Neutrophil (primary cell): ENCODE data around the gene EEF1AKMT2.
A peak's percentile ranks its signal among the peaks of the same experiment; 100 is the strongest.

Experiments
- H3K27ac ChIP-seq: fragments of 200-600 bp; sonication (generic); 2 replicates; pipeline ENCODE4 v1.5.1; 2016; ENCODE audit warnings: mild to moderate bottlenecking, moderate library complexity
- H3K27me3 ChIP-seq: fragments of 200-600 bp; sonication (generic); 2 replicates; pipeline ENCODE4 v1.6.0; 2016; ENCODE audit warnings: mild to moderate bottlenecking
- H3K36me3 ChIP-seq: fragments of 200-600 bp; sonication (generic); 2 replicates; pipeline ENCODE4 v1.5.1; 2017
- H3K4me1 ChIP-seq, 2 experiments: fragments of 200-600 bp in 1 of 2; sonication (generic) in 1 of 2; 1 replicate in 1 of 2; 2 replicates in 1 of 2; pipeline versions ENCODE4 v1.5.1 to v1.6.1; 2013 to 2016; ENCODE audit warnings: low read depth in 1 of 2, low read length in 1 of 2, mild to moderate bottlenecking in 1 of 2, moderate library complexity in 1 of 2; ENCODE audit not compliant: control insufficient read depth in 1 of 2, insufficient read depth in 1 of 2
- H3K4me3 ChIP-seq, 2 experiments: fragments of 200-600 bp in 1 of 2; sonication (generic) in 1 of 2; 1 replicate in 1 of 2; 2 replicates in 1 of 2; pipeline ENCODE4 v1.5.1; 2013 to 2016; ENCODE audit warnings: low read depth in 1 of 2, low read length in 1 of 2, mild to moderate bottlenecking in 1 of 2, moderate library complexity in 1 of 2
- H3K9me3 ChIP-seq: fragments of 200-600 bp; sonication (generic); 2 replicates; pipeline ENCODE4 v1.5.1; 2016
- TF ChIP-seq, protein P1 (sequence below): fragments of 200-600 bp; sonication (generic); IDR thresholded peaks from 2 replicates; pipeline ENCODE4 v1.5.1; 2016; ENCODE audit warnings: antibody characterized with exemption

The EEF1AKMT2 gene

DNA sequence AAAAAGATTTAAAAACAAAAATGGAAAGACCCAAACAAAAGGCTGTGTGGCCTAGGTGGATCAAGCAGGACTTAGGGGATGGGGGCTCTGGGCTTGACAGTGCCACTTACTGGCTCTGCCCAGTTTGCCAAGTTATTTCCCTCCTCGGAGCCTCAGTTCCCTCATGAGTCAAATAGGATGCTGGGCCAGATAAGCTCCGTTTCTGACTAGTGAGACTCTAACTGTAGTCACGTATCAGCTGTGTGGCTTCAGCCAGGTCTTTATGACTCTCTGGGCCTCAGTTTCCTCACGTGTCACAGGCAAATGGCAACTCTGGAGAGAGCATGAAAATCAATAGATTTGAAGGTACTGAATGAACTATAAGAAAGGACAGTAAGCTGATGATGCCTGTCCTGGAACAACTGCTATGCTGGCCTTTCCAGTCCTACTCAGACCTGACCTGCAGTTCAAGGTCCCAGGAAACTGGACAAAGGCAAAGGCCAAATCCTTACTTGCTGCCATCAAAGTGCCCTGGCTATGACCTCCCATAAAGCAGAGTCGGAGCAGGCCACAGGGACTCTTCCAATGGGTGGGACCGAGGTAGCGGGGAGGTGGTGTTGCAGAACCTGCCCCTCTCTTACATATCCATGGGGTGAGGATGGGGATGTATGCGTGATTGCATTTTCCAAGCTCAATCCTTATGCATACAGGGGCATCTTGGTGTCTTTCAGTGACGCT, 74.5 kb downstream of the EEF1AKMT2 start:
- Histone ChIP-seq H3K27ac (peak overlapping the region; percentile 99), H3K9me3 (no peaks in the 10 kb centered on the region), H3K4me1 (peaks cover 89 to 91% of the 10 kb centered on the region in 2 experiments), H3K36me3 (no peaks in the 10 kb centered on the region), H3K4me3 (peak overlapping the region in 1 of 2 experiments; percentile 47), H3K27me3 (no peaks in the 10 kb centered on the region)
- TF ChIP-seq, protein P1, sequence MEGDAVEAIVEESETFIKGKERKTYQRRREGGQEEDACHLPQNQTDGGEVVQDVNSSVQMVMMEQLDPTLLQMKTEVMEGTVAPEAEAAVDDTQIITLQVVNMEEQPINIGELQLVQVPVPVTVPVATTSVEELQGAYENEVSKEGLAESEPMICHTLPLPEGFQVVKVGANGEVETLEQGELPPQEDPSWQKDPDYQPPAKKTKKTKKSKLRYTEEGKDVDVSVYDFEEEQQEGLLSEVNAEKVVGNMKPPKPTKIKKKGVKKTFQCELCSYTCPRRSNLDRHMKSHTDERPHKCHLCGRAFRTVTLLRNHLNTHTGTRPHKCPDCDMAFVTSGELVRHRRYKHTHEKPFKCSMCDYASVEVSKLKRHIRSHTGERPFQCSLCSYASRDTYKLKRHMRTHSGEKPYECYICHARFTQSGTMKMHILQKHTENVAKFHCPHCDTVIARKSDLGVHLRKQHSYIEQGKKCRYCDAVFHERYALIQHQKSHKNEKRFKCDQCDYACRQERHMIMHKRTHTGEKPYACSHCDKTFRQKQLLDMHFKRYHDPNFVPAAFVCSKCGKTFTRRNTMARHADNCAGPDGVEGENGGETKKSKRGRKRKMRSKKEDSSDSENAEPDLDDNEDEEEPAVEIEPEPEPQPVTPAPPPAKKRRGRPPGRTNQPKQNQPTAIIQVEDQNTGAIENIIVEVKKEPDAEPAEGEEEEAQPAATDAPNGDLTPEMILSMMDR = no peak

DNA sequence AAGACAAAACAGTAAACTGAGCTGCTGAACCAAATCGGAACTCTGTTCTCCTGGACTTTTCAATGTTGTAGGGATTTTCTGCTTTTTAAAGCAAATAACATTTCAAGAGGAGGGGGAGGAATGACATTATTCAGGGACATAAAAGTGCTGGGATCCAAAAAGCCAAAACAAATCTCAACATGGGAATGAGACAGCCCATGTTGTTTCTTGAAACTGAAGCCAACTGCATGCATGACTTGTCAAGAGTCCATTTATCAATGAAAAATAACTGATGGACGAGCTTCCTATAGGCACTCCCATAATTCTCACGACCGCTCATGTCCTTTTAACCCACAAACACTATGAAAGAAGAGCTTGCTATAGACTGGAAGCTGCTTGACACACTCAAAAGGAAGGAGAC, 75.3 kb downstream of the EEF1AKMT2 start:
- Histone ChIP-seq H3K36me3 (no peaks in the 10 kb centered on the region), H3K9me3 (no peaks in the 10 kb centered on the region), H3K27me3 (no peaks in the 10 kb centered on the region), H3K27ac (peak overlapping the region; percentile 99), H3K4me1 (peaks cover 83 to 84% of the 10 kb centered on the region in 2 experiments), H3K4me3 (no peak overlapping the region)
- TF ChIP-seq, protein P1 = no peak

GRCh38 chr10:124715439-124715838, 76.2 kb downstream of the EEF1AKMT2 start:
- Histone ChIP-seq H3K36me3 (no peaks in the 10 kb centered on the region), H3K27me3 (no peaks in the 10 kb centered on the region), H3K27ac (peak overlapping the region; percentile 99), H3K4me1 (peaks cover 83 to 84% of the 10 kb centered on the region in 2 experiments), H3K9me3 (no peaks in the 10 kb centered on the region), H3K4me3 (no peak overlapping the region)
- TF ChIP-seq, protein P1 = no peak

GRCh38 chr10:124713679-124714255, 77.9 kb downstream of the EEF1AKMT2 start:
- H3K4me1 ChIP-seq = peaks cover 83 to 84% of the 10 kb centered on the region in 2 experiments
- no peaks in the 10 kb centered on the region for H3K9me3 ChIP-seq
- H3K36me3 ChIP-seq = no peaks in the 10 kb centered on the region
- no peaks in the 10 kb centered on the region for H3K27me3 ChIP-seq
- H3K27ac ChIP-seq = peak overlapping the region; percentile 54
- TF ChIP-seq, protein P1 = no peak
- H3K4me3 ChIP-seq = no peak overlapping the region

- Histone ChIP-seq H3K27ac (peak overlapping the region; percentile 54), H3K9me3 (no peaks in the 10 kb centered on the region), H3K4me3 (no peak overlapping the region), H3K27me3 (no peaks in the 10 kb centered on the region), H3K36me3 (no peaks in the 10 kb centered on the region), H3K4me1 (peaks cover 83 to 84% of the 10 kb centered on the region in 2 experiments)
- TF ChIP-seq, protein P1 = no peak
Measured at GRCh38 chr10:124712704-124713407, 78.8 kb downstream of the EEF1AKMT2 start.
